Activated CD8-positive, alpha-beta T cell treated with anti-CD3 and anti-CD28 coated beads for 36 hours (primary cell): ENCODE results near the gene YAE1. TPM values are rescaled to one million over a fixed set of nuclear protein-coding genes. Genes with fewer than 3 reads are reported as not detected.
A peak's percentile ranks its signal among the peaks of the same experiment; 100 is the strongest.

Experiments
- ATAC-seq: fragments of 200-7000 bp; cut with Tn5 transposase; one replicate; pipeline ENCODE4 v1.10.0; 2021; ENCODE audit warnings: mild to moderate bottlenecking, moderate library complexity
- CTCF ChIA-PET: fragments of 350-600 bp; sonication (Branson Sonifier 250); formaldehyde crosslinking; loops from one replicate; lab custom pipeline; 2021; ENCODE audit warnings: antibody characterized with exemption; lab: Charles Lee
- POLR2A ChIA-PET: fragments of 350-600 bp; sonication (Branson Sonifier 250); formaldehyde crosslinking; loops from one replicate; lab custom pipeline; 2021; ENCODE audit warnings: antibody characterized with exemption; lab: Charles Lee
- DNase-seq: peaks from one replicate; pipeline ENCODE4 v3.0.0-alpha.2; 2020
- H3K27ac Mint-ChIP-seq: one replicate; pipeline ENCODE4 v1.8.0; 2021; ENCODE audit warnings: mild to moderate bottlenecking, mixed read lengths
- H3K27me3 Mint-ChIP-seq: one replicate; pipeline ENCODE4 v1.8.0; 2021; ENCODE audit warnings: mixed read lengths
- H3K36me3 Mint-ChIP-seq: one replicate; pipeline ENCODE4 v1.8.0; 2021; ENCODE audit warnings: low read depth, mixed read lengths
- H3K4me1 Mint-ChIP-seq: one replicate; pipeline ENCODE4 v1.8.0; 2021; ENCODE audit warnings: low read depth, mixed read lengths
- H3K4me3 Mint-ChIP-seq: one replicate; pipeline ENCODE4 v1.8.0; 2021; ENCODE audit warnings: mild to moderate bottlenecking, moderate library complexity, mixed read lengths
- H3K9me3 Mint-ChIP-seq: one replicate; pipeline ENCODE4 v1.8.0; 2021; ENCODE audit warnings: mixed read lengths
- intact Hi-C: fragments of 100-400 bp; cut with micrococcal nuclease; formaldehyde crosslinking; loops from one replicate; pipeline ENCODE4 v1.10.0; 2022
- total RNA-seq, 2 experiments: library from RNA; stranded (reverse); gene quantifications; one replicate each; pipeline ENCODE4 v1.2.3, GENCODE V29; 2021
- TF ChIP-seq, protein P1 (sequence below): fragments of 200-600 bp; IDR thresholded peaks from one replicate; pipeline ENCODE4 v1.8.0; 2022; ENCODE audit warnings: antibody characterized with exemption, mild to moderate bottlenecking

YAE1 gene
- total RNA-seq, 2 experiments from 2014 or later = 9.6 to 10.9 TPM

DNA sequence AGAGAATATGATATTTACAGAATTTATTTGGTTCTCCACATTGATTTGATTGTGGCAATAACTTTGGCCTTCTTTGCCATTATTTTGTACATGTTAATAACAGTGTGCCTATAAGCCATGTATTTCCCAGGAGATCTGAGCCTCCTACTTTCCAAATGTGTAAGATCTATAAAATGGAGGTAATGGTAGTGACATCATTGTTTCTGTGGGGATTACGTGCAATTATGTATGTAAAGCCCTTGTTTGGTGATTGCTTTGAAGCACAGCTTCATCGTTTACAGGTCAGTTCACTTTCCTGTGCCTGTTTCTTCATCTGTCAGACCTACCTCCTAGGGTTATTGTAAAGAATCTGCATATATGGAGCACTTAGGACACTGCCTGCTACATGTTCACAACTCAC, 17.3 kb downstream of the YAE1 start:
- intact Hi-C loops = no loop called here
- POLR2A ChIA-PET = no interaction called here
- CTCF ChIA-PET = interaction anchor here (1.6 to 11.4 kb wide), 3 partner anchors 151 to 249 kb away, joined by 3 to 364 read pairs (median 79); no protein-coding TSS in a partner anchor
- no peaks in the 10 kb centered on the region for H3K27me3 Mint-ChIP-seq
- peaks cover 25% of the 10 kb centered on the region for H3K4me1 Mint-ChIP-seq
- no peak overlapping the region for H3K4me3 Mint-ChIP-seq
- no peak overlapping the region for H3K27ac Mint-ChIP-seq
- no peak for ATAC-seq
- TF ChIP-seq, protein P1, sequence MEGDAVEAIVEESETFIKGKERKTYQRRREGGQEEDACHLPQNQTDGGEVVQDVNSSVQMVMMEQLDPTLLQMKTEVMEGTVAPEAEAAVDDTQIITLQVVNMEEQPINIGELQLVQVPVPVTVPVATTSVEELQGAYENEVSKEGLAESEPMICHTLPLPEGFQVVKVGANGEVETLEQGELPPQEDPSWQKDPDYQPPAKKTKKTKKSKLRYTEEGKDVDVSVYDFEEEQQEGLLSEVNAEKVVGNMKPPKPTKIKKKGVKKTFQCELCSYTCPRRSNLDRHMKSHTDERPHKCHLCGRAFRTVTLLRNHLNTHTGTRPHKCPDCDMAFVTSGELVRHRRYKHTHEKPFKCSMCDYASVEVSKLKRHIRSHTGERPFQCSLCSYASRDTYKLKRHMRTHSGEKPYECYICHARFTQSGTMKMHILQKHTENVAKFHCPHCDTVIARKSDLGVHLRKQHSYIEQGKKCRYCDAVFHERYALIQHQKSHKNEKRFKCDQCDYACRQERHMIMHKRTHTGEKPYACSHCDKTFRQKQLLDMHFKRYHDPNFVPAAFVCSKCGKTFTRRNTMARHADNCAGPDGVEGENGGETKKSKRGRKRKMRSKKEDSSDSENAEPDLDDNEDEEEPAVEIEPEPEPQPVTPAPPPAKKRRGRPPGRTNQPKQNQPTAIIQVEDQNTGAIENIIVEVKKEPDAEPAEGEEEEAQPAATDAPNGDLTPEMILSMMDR = no peak
- H3K36me3 Mint-ChIP-seq = no peaks in the 10 kb centered on the region
- no peak for DNase-seq
- no peaks in the 10 kb centered on the region for H3K9me3 Mint-ChIP-seq

DNA sequence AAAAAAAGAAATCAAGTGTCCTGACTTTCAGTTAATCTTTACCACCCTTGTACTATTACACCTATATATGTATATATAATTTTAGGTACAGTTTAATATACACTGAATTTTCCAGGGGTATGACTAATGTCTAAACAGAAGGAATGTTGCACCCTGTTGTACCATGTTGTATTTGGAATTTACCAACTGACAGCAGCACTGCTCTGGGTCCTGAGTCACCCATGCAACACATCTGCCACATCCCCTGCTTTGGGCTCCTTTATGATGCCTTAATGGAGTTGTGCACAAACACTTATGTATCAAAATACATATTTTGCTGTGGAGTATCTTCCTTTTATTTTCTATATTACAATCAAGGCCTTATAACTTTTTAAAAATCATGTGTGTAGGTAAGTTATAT, 21.2 kb downstream of the YAE1 start:
- CTCF ChIA-PET = interaction anchor here (3.6 to 4.5 kb wide), 2 partner anchors 8 to 159 kb away, joined by 20 to 55 read pairs; no protein-coding TSS in a partner anchor
- peaks cover 44% of the 10 kb centered on the region for H3K4me1 Mint-ChIP-seq
- H3K36me3 Mint-ChIP-seq = no peaks in the 10 kb centered on the region
- POLR2A ChIA-PET = no interaction called here
- TF ChIP-seq, protein P1 = no peak
- intact Hi-C loops = loop anchor here (5.0 kb wide), 2 partner anchors 35 to 145 kb away; partner anchors contain the start of gene RALA
- no peak overlapping the region for H3K27ac Mint-ChIP-seq
- DNase-seq (no peak), ATAC-seq (no peak)
- H3K4me3 Mint-ChIP-seq = no peak overlapping the region
- H3K27me3 Mint-ChIP-seq = no peaks in the 10 kb centered on the region
- no peaks in the 10 kb centered on the region for H3K9me3 Mint-ChIP-seq

DNA sequence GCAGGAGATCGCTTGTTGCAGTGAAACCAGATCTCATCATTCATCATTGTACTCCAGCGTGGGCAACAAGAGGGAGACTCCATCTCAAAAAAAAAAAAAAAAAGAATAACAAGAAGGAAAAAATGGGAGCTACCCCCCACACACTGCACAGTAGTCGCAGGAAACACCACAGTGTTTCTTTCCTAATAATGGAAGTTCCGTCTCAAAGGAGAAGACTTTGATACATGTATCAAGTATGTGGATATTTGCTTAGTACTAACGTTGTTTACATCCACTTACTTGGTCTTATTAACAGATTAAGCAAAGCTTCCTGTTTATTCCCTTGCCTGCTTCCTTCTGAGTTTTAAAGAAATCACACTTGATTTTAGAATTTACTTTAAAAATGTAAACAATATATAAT, 22.2 kb downstream of the YAE1 start:
- TF ChIP-seq, protein P1 = no peak
- no peaks in the 10 kb centered on the region for H3K36me3 Mint-ChIP-seq
- H3K4me1 Mint-ChIP-seq = peaks cover 47% of the 10 kb centered on the region
- H3K27ac Mint-ChIP-seq = no peak overlapping the region
- H3K9me3 Mint-ChIP-seq = no peaks in the 10 kb centered on the region
- CTCF ChIA-PET = interaction anchor here (1.1 to 4.5 kb wide), 5 partner anchors 9 to 308 kb away, joined by 3 to 55 read pairs (median 5); partner anchors contain the start of gene RALA
- intact Hi-C loops = loop anchor here (5.0 kb wide), 2 partner anchors 34 to 144 kb away; partner anchors contain the start of gene RALA
- H3K4me3 Mint-ChIP-seq = no peak overlapping the region
- POLR2A ChIA-PET = interaction anchor here (1.1 to 2.3 kb wide), 2 partner anchors 8 to 22 kb away, joined by 3 to 6 read pairs; no protein-coding TSS in a partner anchor
- H3K27me3 Mint-ChIP-seq = no peaks in the 10 kb centered on the region
- no peak for DNase-seq
- no peak for ATAC-seq

DNA sequence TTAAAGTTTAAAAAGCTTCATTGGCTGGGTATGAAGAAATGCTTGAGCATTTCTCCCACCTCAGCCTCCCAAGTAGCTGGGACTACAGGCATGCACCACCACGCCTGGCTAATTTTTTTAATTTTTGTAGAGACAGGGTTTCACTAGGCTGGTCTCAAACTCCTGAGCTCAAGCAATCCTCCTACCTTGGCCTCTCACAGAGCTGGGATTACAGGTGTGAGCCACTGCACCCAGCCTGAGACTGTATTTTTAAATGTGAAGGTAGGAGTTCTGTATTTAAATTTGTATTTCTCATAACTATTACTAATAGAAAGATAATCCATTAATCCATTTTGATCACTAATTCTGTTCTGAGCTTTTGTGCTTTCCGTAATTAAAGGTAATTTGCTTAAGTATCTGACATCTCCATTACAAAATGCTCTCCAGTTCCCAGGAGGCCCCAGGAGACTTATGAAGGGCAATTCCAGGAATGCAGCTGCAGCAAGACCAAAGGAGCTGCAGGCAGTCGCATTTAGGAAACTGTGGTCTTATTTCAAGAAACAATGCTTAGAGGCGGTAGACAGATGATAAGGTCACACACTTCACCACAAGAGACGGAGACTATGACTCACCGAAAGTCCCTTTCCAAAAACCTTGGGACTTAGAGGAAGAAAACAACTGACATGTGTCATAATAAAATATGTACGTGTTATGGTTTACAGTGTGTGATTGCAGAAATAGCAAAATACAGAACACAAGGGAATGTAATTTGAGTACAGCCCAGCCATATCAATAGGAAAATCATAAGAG, 23.3 kb downstream of the YAE1 start:
- Mint-ChIP-seq H3K36me3 (no peaks in the 10 kb centered on the region), H3K27ac (peak overlapping the region; percentile 79), H3K27me3 (no peaks in the 10 kb centered on the region), H3K4me3 (peak overlapping the region; percentile 34), H3K9me3 (peaks cover 3% of the 10 kb centered on the region), H3K4me1 (peaks cover 51% of the 10 kb centered on the region)
- peak; percentile 92 for DNase-seq
- ATAC-seq = peak; percentile 83
- CTCF ChIA-PET = interaction anchor here (0.7 to 4.5 kb wide), 6 partner anchors 10 to 546 kb away, joined by 3 to 55 read pairs (median 4); partner anchors contain the start of genes RALA and SUGCT
- intact Hi-C loops = loop anchor here (5.0 kb wide), 2 partner anchors 33 to 143 kb away; partner anchors contain the start of gene RALA
- TF ChIP-seq, protein P1 = no peak
- POLR2A ChIA-PET = interaction anchor here (1.1 to 2.3 kb wide), 2 partner anchors 9 to 21 kb away, joined by 3 to 6 read pairs; no protein-coding TSS in a partner anchor
